ENCODE measurements around the gene RAB20. TPM values are rescaled to one million over a fixed set of nuclear protein-coding genes. Genes with fewer than 3 reads are reported as not detected.

Gene RAB20
- total and polyA plus RNA-seq, 4 donors: 9.8 to 36.9 (median 25.2) TPM

- H3K4me1 ChIP-seq (ENCODE audit: control insufficient read depth in 4 of 4, insufficient read depth in 4 of 4, low read length in 3 of 4): peaks cover 23 to 61% (median 45%) of the 10 kb centered on the region in 4 donors
Measured at GRCh38 chr13:110531671-110532083, 29.8 kb downstream of the RAB20 start.

GRCh38 chr13:110531100-110531499 lies 30.4 kb downstream of the RAB20 start:
- H3K4me1 ChIP-seq (ENCODE audit: control insufficient read depth in 4 of 4, insufficient read depth in 4 of 4, low read length in 3 of 4): peaks cover 24 to 66% (median 51%) of the 10 kb centered on the region in 4 donors
- TF ChIP-seq GABPA (IDR thresholded peaks at IDR 0.05 in 1 of 2, conservative IDR thresholded peaks at IDR 0.05 in 1 of 2): no peak
- no peak for TF ChIP-seq HNF4G (IDR thresholded peaks at IDR 0.05)
- TF ChIP-seq HNF4A (conservative IDR thresholded peaks at IDR 0.05): no peak
- no peak for TF ChIP-seq EGR1 (IDR thresholded peaks at IDR 0.05; ENCODE audit: low read depth in 2 of 2)
- no peak for TF ChIP-seq JUND (IDR thresholded peaks at IDR 0.05)
- no peak for TF ChIP-seq CTCF (IDR thresholded peaks at IDR 0.05; ENCODE audit: low read depth, low read length, missing input control)
- TF ChIP-seq NR2F2 (IDR thresholded peaks at IDR 0.05): no peak
- no peak for TF ChIP-seq SP1 (IDR thresholded peaks at IDR 0.05)
- no peak for TF ChIP-seq RXRA (IDR thresholded peaks at IDR 0.05)
- TF ChIP-seq FOXA2 (IDR thresholded peaks at IDR 0.05): no peak
- TF ChIP-seq ATF3 (IDR thresholded peaks at IDR 0.05): no peak
- no peak for TF ChIP-seq YY1 (IDR thresholded peaks at IDR 0.05)
- peak overlapping the region; percentile 22 to 56 for H3K27ac ChIP-seq (ENCODE audit: low read depth in 1 of 2, low read length in 2 of 2)
- peaks cover 0 to 6% (median 1%) of the 10 kb centered on the region in 4 donors for H3K36me3 ChIP-seq (ENCODE audit: control insufficient read depth in 4 of 4, insufficient read depth in 3 of 4, low read depth in 1 of 4, low read length in 3 of 4)
- DNase-seq (ENCODE audit: low spot score): no peak
- no peak overlapping the region for H3K4me3 ChIP-seq (ENCODE audit: low read depth in 1 of 3, low read length in 3 of 3)
- no peak overlapping the region for H3K9ac ChIP-seq (ENCODE audit: low read depth in 1 of 2, low read length in 2 of 2)
- H3K27me3 ChIP-seq (ENCODE audit: control insufficient read depth in 4 of 4, insufficient read depth in 4 of 4, low read length in 3 of 4): no peaks in the 10 kb centered on the region
- H3K9me3 ChIP-seq (ENCODE audit: control insufficient read depth in 4 of 4, low read length in 3 of 4): no peaks in the 10 kb centered on the region
- WGBS: 94% methylated on average over 7 of the region's 7 CpGs

More at GRCh38 chr13:110531671-110532083, 29.8 kb downstream of the RAB20 start:
- TF ChIP-seq RXRA (IDR thresholded peaks at IDR 0.05) (peak in 1 of 2 donors; percentile 23), YY1 (IDR thresholded peaks at IDR 0.05) (no peak)
- DNase-seq (ENCODE audit: low spot score): no peak
- H3K27ac ChIP-seq (ENCODE audit: low read depth in 1 of 2, low read length in 2 of 2): peak overlapping the region; percentile 22 to 60
- no peak overlapping the region for H3K9ac ChIP-seq (ENCODE audit: low read depth in 1 of 2, low read length in 2 of 2)
- H3K27me3 ChIP-seq (ENCODE audit: control insufficient read depth in 4 of 4, insufficient read depth in 4 of 4, low read length in 3 of 4): no peaks in the 10 kb centered on the region
- H3K36me3 ChIP-seq (ENCODE audit: control insufficient read depth in 4 of 4, insufficient read depth in 3 of 4, low read depth in 1 of 4, low read length in 3 of 4): peaks cover 0 to 6% (median 1%) of the 10 kb centered on the region in 4 donors
- no peaks in the 10 kb centered on the region for H3K9me3 ChIP-seq (ENCODE audit: control insufficient read depth in 4 of 4, low read length in 3 of 4)
- WGBS: 80% methylated on average over 9 of the region's 9 CpGs
- no peak overlapping the region for H3K4me3 ChIP-seq (ENCODE audit: low read depth in 1 of 3, low read length in 3 of 3)

- Histone ChIP-seq H3K4me1 (ENCODE audit: control insufficient read depth in 4 of 4, insufficient read depth in 4 of 4, low read length in 3 of 4) (peaks cover 30 to 77% (median 60%) of the 10 kb centered on the region in 4 donors), H3K27ac (ENCODE audit: low read depth in 1 of 2, low read length in 2 of 2) (peak overlapping the region; percentile 78 to 83)
Measured at GRCh38 chr13:110529522-110530311, 31.8 kb downstream of the RAB20 start.

More at GRCh38 chr13:110529522-110530311, 31.8 kb downstream of the RAB20 start:
- H3K9me3 ChIP-seq (ENCODE audit: control insufficient read depth in 4 of 4, low read length in 3 of 4): no peaks in the 10 kb centered on the region
- H3K9ac ChIP-seq (ENCODE audit: low read depth in 1 of 2, low read length in 2 of 2): no peak overlapping the region
- no peak overlapping the region for H3K4me3 ChIP-seq (ENCODE audit: low read depth in 1 of 3, low read length in 3 of 3)
- peaks cover 0 to 3% (median 1%) of the 10 kb centered on the region in 4 donors for H3K36me3 ChIP-seq (ENCODE audit: control insufficient read depth in 4 of 4, insufficient read depth in 3 of 4, low read depth in 1 of 4, low read length in 3 of 4)
- no peaks in the 10 kb centered on the region for H3K27me3 ChIP-seq (ENCODE audit: control insufficient read depth in 4 of 4, insufficient read depth in 4 of 4, low read length in 3 of 4)
- DNase-seq (ENCODE audit: low spot score): no peak
- peak; percentile 10 to 20 for TF ChIP-seq HNF4A (conservative IDR thresholded peaks at IDR 0.05)
- TF ChIP-seq GABPA (IDR thresholded peaks at IDR 0.05 in 1 of 2, conservative IDR thresholded peaks at IDR 0.05 in 1 of 2): no peak
- TF ChIP-seq RAD21 (IDR thresholded peaks at IDR 0.05): no peak
- TF ChIP-seq TAF1 (conservative IDR thresholded peaks at IDR 0.05): no peak
- no peak for TF ChIP-seq JUND (IDR thresholded peaks at IDR 0.05)
- peak; percentile 35 to 36 for TF ChIP-seq RXRA (IDR thresholded peaks at IDR 0.05)
- no peak for TF ChIP-seq HNF4G (IDR thresholded peaks at IDR 0.05)
- peak; percentile 16 for TF ChIP-seq SP1 (IDR thresholded peaks at IDR 0.05)
- no peak for TF ChIP-seq ZBTB33 (IDR thresholded peaks at IDR 0.05)
- no peak for TF ChIP-seq FOXA1 (IDR thresholded peaks at IDR 0.05)
- TF ChIP-seq MAX (IDR thresholded peaks at IDR 0.05): no peak
- WGBS: 54% methylated on average over 20 of the region's 23 CpGs

All from liver (tissue), 9 donors.